ENCODE measurements around the gene ACAN.

DNA sequence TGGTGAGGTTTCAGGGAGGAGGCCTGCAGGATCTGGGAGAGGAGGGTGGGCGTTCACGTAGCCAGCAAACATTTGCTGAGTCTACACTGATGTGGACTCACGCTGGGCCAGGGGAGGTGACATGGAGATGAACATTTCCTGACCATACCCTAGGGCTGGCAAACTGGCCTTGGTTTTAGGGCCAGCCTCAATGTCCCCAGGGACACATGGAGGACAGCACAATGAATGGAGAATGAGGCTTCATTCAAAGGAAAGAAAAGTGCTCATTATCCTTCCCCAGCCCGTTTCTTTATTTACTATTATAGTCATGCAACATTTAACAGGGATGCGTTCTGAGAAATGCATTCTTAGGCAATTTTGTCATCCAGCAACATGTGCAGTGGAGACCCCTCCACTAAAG is 26.8 kb downstream of the ACAN start:
- TF ChIP-seq, protein P1, sequence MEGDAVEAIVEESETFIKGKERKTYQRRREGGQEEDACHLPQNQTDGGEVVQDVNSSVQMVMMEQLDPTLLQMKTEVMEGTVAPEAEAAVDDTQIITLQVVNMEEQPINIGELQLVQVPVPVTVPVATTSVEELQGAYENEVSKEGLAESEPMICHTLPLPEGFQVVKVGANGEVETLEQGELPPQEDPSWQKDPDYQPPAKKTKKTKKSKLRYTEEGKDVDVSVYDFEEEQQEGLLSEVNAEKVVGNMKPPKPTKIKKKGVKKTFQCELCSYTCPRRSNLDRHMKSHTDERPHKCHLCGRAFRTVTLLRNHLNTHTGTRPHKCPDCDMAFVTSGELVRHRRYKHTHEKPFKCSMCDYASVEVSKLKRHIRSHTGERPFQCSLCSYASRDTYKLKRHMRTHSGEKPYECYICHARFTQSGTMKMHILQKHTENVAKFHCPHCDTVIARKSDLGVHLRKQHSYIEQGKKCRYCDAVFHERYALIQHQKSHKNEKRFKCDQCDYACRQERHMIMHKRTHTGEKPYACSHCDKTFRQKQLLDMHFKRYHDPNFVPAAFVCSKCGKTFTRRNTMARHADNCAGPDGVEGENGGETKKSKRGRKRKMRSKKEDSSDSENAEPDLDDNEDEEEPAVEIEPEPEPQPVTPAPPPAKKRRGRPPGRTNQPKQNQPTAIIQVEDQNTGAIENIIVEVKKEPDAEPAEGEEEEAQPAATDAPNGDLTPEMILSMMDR (IDR thresholded peaks at IDR 0.05; ENCODE audit: insufficient read depth, low read length): no peak
- TF ChIP-seq POLR2AphosphoS5 (IDR thresholded peaks at IDR 0.05; ENCODE audit: low read depth) (no peak), SPI1 (IDR thresholded peaks at IDR 0.05; ENCODE audit: borderline replicate concordance, low read depth) (no peak), REST (IDR thresholded peaks at IDR 0.05; ENCODE audit: insufficient replicate concordance, low read depth) (no peak)
